ENCODE data around the gene LATS2.
"Not testable (repeated sequence)": the region's sequence is repeated elsewhere in the genome, so short reads cannot be mapped to it uniquely, and the experiment has no call there.

Gene LATS2

DNA sequence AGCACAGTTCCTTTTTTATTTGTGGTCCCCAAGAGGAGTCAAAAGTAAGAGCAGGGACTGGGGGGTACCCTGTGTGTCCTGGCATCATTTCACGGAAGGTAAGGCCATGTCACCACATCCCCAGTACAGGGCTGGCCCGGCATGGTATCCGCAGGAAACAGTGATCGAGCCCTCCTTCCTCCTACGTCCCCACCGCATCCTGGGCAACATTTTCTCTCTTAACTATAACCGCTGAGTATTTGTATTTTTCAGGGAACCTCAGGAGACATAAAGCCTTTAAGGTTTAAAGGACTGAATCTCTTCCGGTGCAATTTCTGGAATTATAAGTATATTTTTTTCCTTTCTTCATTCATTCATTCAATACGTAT, 13.6 kb upstream of the LATS2 start:
- no peak for DNase-seq

DNA sequence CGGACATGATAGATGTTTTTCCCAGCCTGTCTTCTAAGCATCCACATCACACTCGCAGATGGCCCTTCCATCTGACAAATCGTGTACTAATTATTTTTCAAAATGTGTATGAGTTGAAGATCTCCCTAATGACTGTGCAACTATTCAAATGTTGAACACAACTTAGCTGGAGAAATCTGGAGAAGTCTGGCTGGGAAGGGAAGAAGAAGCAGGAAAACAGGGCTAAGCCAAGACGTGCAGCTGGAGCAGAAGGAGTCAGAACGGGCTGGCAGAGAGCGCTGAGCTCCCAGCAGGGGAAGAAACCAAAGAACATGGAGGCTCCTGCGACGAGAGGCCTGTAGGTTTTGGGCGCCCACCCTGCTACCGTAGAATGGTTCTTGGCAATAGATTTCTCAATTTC, 13.2 kb upstream of the LATS2 start:
- DNase-seq: no peak

DNA sequence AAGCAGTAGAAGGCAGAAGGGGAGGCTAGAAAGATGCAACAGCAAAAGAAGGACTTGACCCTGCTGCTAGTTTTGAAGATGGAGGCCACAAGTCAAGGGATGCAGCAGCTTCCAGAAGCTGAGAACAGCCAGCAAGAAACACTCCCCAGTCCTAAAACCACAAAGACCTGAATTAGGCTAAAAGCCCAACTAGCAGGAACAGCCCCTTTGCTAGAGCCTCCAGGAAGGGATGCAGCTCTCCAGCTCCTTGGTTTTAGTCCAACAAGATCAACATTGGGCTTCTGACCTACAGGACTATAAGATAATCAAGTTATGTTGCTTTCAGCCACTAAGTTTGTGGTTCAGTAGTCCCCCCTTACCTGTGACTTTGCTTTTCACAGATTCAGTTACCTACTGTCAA, 10.5 kb upstream of the LATS2 start:
- no peak for DNase-seq

DNA sequence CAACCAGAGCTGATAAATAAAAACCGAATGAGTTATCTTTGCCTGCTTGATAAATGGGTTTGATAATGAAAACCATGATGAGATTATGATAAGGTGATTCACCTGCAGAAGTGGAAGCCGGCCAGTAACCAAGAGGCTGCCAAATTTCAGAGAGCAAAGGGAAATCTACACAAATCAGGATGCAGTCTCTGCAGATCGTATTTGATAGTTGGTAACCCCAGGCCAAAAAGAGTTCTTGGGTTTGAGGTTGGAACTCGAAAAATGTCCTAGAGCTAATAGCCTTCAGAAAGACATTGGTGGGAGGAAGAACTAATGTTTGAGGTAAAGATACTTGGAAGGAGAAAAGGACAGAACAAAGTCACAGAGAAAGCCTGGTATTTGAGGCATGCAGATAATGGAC, 9.6 kb upstream of the LATS2 start:
- no peak for DNase-seq

- no peak for DNase-seq
Observed at GRCh38 chr13:21069561-21070004, 8.2 kb upstream of the LATS2 start.

- DNase-seq: no peak
Observed at GRCh38 chr13:21067848-21068247, 6.5 kb upstream of the LATS2 start.

DNA sequence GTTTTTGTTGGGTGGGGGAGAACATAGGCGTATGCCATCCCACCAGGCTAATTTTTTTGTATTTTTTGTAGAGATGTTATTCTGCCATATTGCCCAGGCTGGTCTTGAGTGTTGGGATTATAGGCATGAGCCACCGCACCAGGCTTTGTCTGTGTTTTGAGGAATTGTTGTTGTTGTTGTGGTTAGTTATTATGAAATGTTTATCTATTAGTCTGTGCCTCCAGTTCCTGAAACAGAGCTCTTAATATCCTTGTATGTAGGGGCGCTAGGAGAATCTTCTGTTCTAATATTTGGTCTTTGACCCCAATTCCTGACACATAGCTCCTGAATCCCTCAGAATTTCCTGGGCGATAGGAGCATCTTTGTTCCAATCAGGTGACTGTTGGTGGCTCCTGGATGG, 5.6 kb upstream of the LATS2 start:
- DNase-seq: no peak

GRCh38 chr13:21065686-21066085, 4.3 kb upstream of the LATS2 start:
- no peak for DNase-seq

DNA sequence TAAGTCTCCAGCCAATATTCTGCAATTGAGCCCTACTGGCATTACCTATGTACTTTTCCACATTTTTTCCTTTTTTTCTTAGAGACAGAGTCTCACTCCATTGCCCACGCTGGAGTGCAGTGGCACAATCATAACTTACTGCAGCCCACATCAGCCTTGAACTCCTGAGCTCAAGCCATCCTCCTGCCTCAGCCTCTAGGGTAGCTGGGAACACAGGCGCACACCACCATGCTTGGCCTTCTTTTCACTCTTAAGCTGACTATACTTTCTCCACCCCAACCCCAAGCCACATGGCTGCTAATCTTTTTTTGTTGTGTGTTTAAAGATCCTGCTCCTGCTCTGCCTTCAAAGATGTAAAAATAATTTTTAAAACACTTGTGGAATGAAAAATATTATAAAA, 1.6 kb upstream of the LATS2 start:
- no peak for DNase-seq

GRCh38 chr13:21060338-21061028, 903 bp downstream of the LATS2 start:
- no peak for DNase-seq

- DNase-seq: no peak
Observed at GRCh38 chr13:21059641-21060337, 1.6 kb downstream of the LATS2 start.

GRCh38 chr13:21058361-21058760, 3.0 kb downstream of the LATS2 start:
- no peak for DNase-seq

DNA sequence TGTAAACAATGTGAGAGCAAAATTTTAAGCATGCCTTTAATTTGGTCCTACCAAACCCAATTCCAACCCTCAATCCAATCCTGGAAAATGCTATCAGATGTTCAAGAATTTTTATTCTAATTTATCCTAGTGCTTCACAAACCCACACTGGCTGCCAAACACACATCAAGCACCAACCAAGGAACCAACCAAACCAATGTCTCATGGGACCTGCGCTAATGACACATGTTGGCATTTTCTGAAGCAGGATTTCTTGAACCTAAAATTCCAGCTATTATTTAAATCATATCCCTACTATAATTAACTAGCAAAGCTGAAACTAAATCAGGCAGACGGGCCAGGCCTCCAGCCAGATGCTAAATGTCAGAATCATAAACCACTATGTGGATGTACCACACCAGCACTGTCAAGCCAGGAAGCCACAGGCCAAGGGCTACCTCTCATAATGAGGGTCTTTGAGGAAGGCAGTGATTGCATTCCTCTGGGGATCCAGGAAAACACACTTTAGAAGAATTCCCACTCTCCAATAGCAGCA, 5.8 kb downstream of the LATS2 start:
- DNase-seq: no peak

GRCh38 chr13:21055016-21055415, 6.4 kb downstream of the LATS2 start:
- DNase-seq: no peak

- no peak for DNase-seq
Observed at GRCh38 chr13:21054313-21054712, 7.1 kb downstream of the LATS2 start.

GRCh38 chr13:21053231-21053630, 8.2 kb downstream of the LATS2 start:
- DNase-seq: no peak

GRCh38 chr13:21051675-21052074, 9.7 kb downstream of the LATS2 start:
- no peak for DNase-seq

- DNase-seq: no peak
Observed at GRCh38 chr13:21050288-21051197, 10.8 kb downstream of the LATS2 start.

DNA sequence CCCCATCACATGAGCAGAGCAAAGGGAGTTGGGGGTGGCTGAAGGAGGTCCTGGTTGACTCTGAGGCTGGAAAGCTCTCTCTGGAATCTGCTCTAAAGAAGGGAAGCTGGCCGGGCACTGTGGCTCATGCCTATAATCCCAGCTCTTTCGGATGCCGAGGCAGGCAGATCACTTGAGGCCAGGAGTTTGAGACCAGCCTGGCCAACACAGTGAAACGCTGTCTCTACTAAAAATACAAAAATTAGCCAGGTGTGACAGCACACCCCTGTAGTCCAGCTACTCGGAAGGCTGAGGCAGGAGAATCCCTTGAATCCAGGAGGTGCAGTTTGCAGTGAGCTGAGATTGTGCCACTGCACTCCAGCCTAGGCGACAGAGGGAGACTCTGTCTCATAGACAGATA, 11.7 kb downstream of the LATS2 start:
- DNase-seq: not testable (repeated sequence)

- DNase-seq: no peak
Observed at GRCh38 chr13:21048901-21049698, 12.3 kb downstream of the LATS2 start.

- DNase-seq: no peak
Observed at GRCh38 chr13:21047591-21048282, 13.6 kb downstream of the LATS2 start.

GRCh38 chr13:21047087-21047486, 14.3 kb downstream of the LATS2 start:
- DNase-seq: no peak
